K562 (cell line): Measurements from ENCODE around the gene SPATA2L. TPM values are rescaled to one million over a fixed set of nuclear protein-coding genes. Genes with fewer than 3 reads are reported as not detected.

Experiments
- ATAC-seq: fragments of 200-7000 bp; cut with Tn5 transposase; 3 replicates; pipeline ENCODE4 v1.9.1; 2020; ENCODE audit warnings: moderate library complexity
- BruUV-seq: library from RNA; stranded (reverse); fragments of 400-500 nt; replicated peaks from 2 replicates; lab custom pipeline; 2021; lab: Mats Ljungman, UMichigan
- CTCF ChIA-PET: fragments of 300-600 bp; formaldehyde crosslinking; extraction: SDS; loops from one replicate; lab custom pipeline; 2021; ENCODE audit warnings: low intra/inter-chr PET ratio; lab: Yijun Ruan, JAX
- POLR2A ChIA-PET: fragments of 300-600, 350-650 bp; sonication (Branson Sonifier 250); formaldehyde crosslinking; extraction: SDS; loops from one replicate; lab custom pipeline; 2021; ENCODE audit warnings: antibody characterized with exemption, inconsistent platforms; lab: Yijun Ruan, JAX
- DNase-seq, 4 experiments: peaks; one replicate each; pipeline versions ENCODE4 v3.0.0 to v3.0.0-alpha.2; 2011 to 2018; ENCODE audit warnings: low spot score in 3 of 4, mixed read lengths in 3 of 4; ENCODE audit errors: extremely low read depth in 1 of 4
- FAIRE-seq: peaks from 2 replicates; lab custom pipeline; 2011; peaks lifted over from hg19 to GRCh38; lab: Jason Lieb, UNC
- H2AFZ ChIP-seq: 2 replicates; pipeline ENCODE4 v1.6.0; 2011; ENCODE audit warnings: low read depth, low read length, control low read depth, inconsistent platforms
- H3K27ac ChIP-seq: fragments of 200-600 bp; 3 replicates; pipeline ENCODE4 v1.8.0; 2011; ENCODE audit warnings: low read depth, mild to moderate bottlenecking, control low read depth, inconsistent platforms, low read length, moderate library complexity, mixed read lengths; ENCODE audit errors: extremely low read depth
- H3K27me3 ChIP-seq, 2 experiments: fragments of 300-600 bp in 1 of 2; 2 replicates in 1 of 2; 3 replicates in 1 of 2; pipeline versions ENCODE4 v1.6.0 to v1.8.0; 2011; ENCODE audit warnings: inconsistent platforms in 2 of 2, low read length in 2 of 2, mild to moderate bottlenecking in 1 of 2, mixed read lengths in 1 of 2, moderate library complexity in 1 of 2; ENCODE audit not compliant: control insufficient read depth in 2 of 2, insufficient read depth in 2 of 2
- H3K36me3 ChIP-seq: fragments of 300-600 bp; 3 replicates; pipeline ENCODE4 v1.8.0; 2011; ENCODE audit warnings: mild to moderate bottlenecking, low read length, inconsistent platforms; ENCODE audit not compliant: control insufficient read depth, insufficient read depth
- H3K4me1 ChIP-seq, 2 experiments: fragments of 200-600 bp in 1 of 2; replicated peaks in 1 of 2; 2 replicates in 1 of 2; 3 replicates in 1 of 2; pipeline versions ENCODE4 v1.5.1 to v1.8.0; 2011; ENCODE audit warnings: inconsistent platforms in 2 of 2, low read length in 2 of 2, mild to moderate bottlenecking in 1 of 2, mixed read lengths in 1 of 2, moderate library complexity in 1 of 2; ENCODE audit not compliant: control insufficient read depth in 2 of 2, insufficient read depth in 2 of 2
- H3K4me2 ChIP-seq: 2 replicates; pipeline ENCODE4 v1.6.1; 2011; ENCODE audit warnings: low read length, control low read depth, inconsistent platforms, mixed read lengths; ENCODE audit not compliant: insufficient read depth
- H3K4me3 ChIP-seq: fragments of 200-600 bp; sonication (generic), shearing (Covaris generic); 2 replicates; pipeline ENCODE4 v1.5.1; 2016; ENCODE audit warnings: control low read depth, inconsistent platforms
- H3K79me2 ChIP-seq: fragments of 200-600 bp; 3 replicates; pipeline ENCODE4 v1.8.0; 2011; ENCODE audit warnings: low read length, inconsistent platforms; ENCODE audit not compliant: control insufficient read depth, insufficient read depth
- H3K9ac ChIP-seq, 2 experiments: 2 replicates each; pipeline versions ENCODE4 v1.6.0 to v1.6.1; 2011; ENCODE audit warnings: low read depth in 2 of 2, low read length in 2 of 2, control low read depth in 1 of 2, inconsistent platforms in 1 of 2, mild to moderate bottlenecking in 1 of 2, mixed read lengths in 1 of 2; ENCODE audit not compliant: insufficient read depth in 1 of 2
- H3K9me1 ChIP-seq: one replicate; pipeline ENCODE4 v1.6.0; 2011; ENCODE audit warnings: inconsistent platforms, mild to moderate bottlenecking, low read length, moderate library complexity; ENCODE audit not compliant: control insufficient read depth, insufficient read depth
- H3K9me3 ChIP-seq: replicated peaks from 2 replicates; pipeline ENCODE4 v1.5.1; 2011; ENCODE audit warnings: low read depth, low read length, inconsistent platforms; ENCODE audit not compliant: control insufficient read depth, insufficient read depth
- H4K20me1 ChIP-seq: replicated peaks from 2 replicates; pipeline ENCODE4 v1.6.1; 2011; ENCODE audit warnings: low read length, inconsistent platforms, mixed read lengths; ENCODE audit not compliant: control insufficient read depth, insufficient read depth
- ETS2 ChIP-seq: IDR thresholded peaks from 2 replicates; pipeline ENCODE4 v1.6.1; 2016; ENCODE audit warnings: borderline replicate concordance, missing genetic modification characterization, mild to moderate bottlenecking, moderate library complexity, missing compliant biosample characterization; ENCODE audit not compliant: poor library complexity, severe bottlenecking
- FOXJ2 ChIP-seq: fragments of 200-800 bp; sonication (Bioruptor generic); IDR thresholded peaks from 2 replicates; pipeline ENCODE4 v1.6.1; 2016; ENCODE audit warnings: missing genetic modification characterization, missing compliant biosample characterization
- MXI1 ChIP-seq: IDR thresholded peaks from 2 replicates; pipeline ENCODE4 v1.6.1; 2011; ENCODE audit warnings: low read depth, mild to moderate bottlenecking, improper control_type of control experiment, low read length
- POLR2G ChIP-seq: fragments of 200-400 bp; formaldehyde crosslinking; IDR thresholded peaks from 2 replicates; pipeline ENCODE4 v1.6.1; 2017; ENCODE audit warnings: low read depth, mild to moderate bottlenecking, antibody characterized with exemption, low read length, moderate library complexity
- WGBS: fragments of 100-300 bp; shearing (Covaris generic); methylation state at CpG from one replicate; pipeline ENCODE4 v1.1.6; 2016; ENCODE audit warnings: low coverage, mixed read lengths; ENCODE audit not compliant: insufficient coverage; ENCODE audit errors: missing lambda C conversion rate; 5-methylcytosine and 5-hydroxymethylcytosine counted together
- in situ Hi-C: fragments of 300-500 bp; cut with MboI; formaldehyde crosslinking; loops from 4 replicates; pipeline ENCODE4 v1.15.0; 2018; ENCODE audit warnings: inconsistent platforms, mixed read lengths
- intact Hi-C: fragments of 100-400 bp; cut with micrococcal nuclease; formaldehyde crosslinking; loops from 2 replicates; pipeline ENCODE4 v1.14.2; 2022
- polyA plus RNA-seq, 8 experiments: library from polyadenylated mRNA; depleted of rRNA in 4 of 8; stranded (reverse) in 5 of 8; unstranded in 3 of 8; fragments of >200 nt; fragmentation: Nextera tagmentation in 2 of 8; fragmentation: Illumina TruSeq in 1 of 8; extraction: Ambion mirVana in 2 of 8; extraction: Trizol in 1 of 8; gene quantifications; 2 replicates each; pipeline versions ENCODE4 v1.2.1 to v1.2.3, GENCODE V29; 2011 to 2014; ENCODE audit warnings: inconsistent platforms in 1 of 8, missing spikeins in 1 of 8
- total RNA-seq, 7 experiments: library from RNA; depleted of rRNA in 6 of 7; stranded (reverse); fragments of >200 nt in 6 of 7; fragmentation: Illumina TruSeq in 2 of 7; extraction: Trizol in 2 of 7; gene quantifications; 2 replicates each; pipeline versions ENCODE4 v1.2.1 to v1.2.3, GENCODE V29; 2011 to 2021; ENCODE audit warnings: low replicate concordance in 1 of 7
- TF ChIP-seq, protein P1 (sequence below): fragments of 450-650 bp; conservative IDR thresholded peaks from 2 replicates; pipeline ENCODE4 v1.6.1; 2016; ENCODE audit warnings: missing genetic modification characterization, low read depth, mild to moderate bottlenecking, missing compliant biosample characterization, moderate library complexity
- TF ChIP-seq, protein P2 (sequence below): fragments of 450-650 bp; IDR thresholded peaks from 2 replicates; pipeline ENCODE4 v1.7.0; 2016; ENCODE audit warnings: borderline replicate concordance
- TF ChIP-seq, protein P3 (sequence below), 2 experiments: fragments of 250-450 bp in 1 of 2; fragments of 450-650 bp in 1 of 2; sonication (Bioruptor Pico) in 1 of 2; IDR thresholded peaks; 2 replicates each; pipeline versions ENCODE4 v1.6.1 to v1.8.0; 2016 to 2021; ENCODE audit warnings: mild to moderate bottlenecking in 2 of 2, moderate library complexity in 2 of 2, missing compliant biosample characterization in 1 of 2, missing genetic modification characterization in 1 of 2
- TF ChIP-seq, protein P4 (sequence below): fragments of 250-450 bp; sonication (Bioruptor Pico); IDR thresholded peaks from 2 replicates; pipeline ENCODE4 v1.8.0; 2021; ENCODE audit warnings: moderate library complexity, mild to moderate bottlenecking, inconsistent platforms

Gene SPATA2L
- total and polyA plus RNA-seq, 9 of the 15 experiments (the other 6 are each of a cell fraction or from before 2014, with no cell fraction given), result 0.13 to 19.2 (median 4.8) TPM; not detected in 1

DNA sequence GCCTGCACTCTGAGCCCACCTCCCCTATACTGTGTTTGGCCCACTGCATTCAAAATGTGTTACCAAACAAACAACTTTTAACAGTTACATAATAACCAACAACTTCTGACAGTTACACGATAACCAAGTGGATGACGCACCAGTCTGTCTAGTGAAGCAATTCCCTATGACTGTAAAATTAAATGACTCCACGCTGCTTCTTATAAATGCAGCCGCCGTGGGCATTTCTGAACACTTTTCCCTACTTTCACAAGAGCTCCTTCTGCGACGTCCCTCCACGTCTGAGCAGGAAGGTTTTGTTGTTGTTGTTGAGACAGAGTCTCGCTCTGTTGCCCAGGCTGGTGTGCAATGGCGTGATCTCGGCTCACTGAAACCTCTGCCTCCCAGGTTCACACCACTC is 47.4 kb upstream of the SPATA2L start:
- H3K4me3 ChIP-seq, result no peak overlapping the region
- no peak for DNase-seq
- no TSS peak for BruUV-seq
- H4K20me1 ChIP-seq, result no peaks in the 10 kb centered on the region
- H3K27me3 ChIP-seq, result no peaks in the 10 kb centered on the region
- H3K4me1 ChIP-seq, result no peaks in the 10 kb centered on the region; a peak in 1 of 5 replicates
- no peak overlapping the region for H2AFZ ChIP-seq
- POLR2A ChIA-PET, result interaction anchor here (0.7 to 0.8 kb wide), 3 partner anchors 10 to 970 kb away, joined by 3 to 6 read pairs (median 3); no protein-coding TSS in a partner anchor
- CTCF ChIA-PET, result no interaction called here
- WGBS, result 94% methylated on average over 11 of the region's 11 CpGs
- FAIRE-seq, result no peak
- H3K9me1 ChIP-seq, result no peaks in the 10 kb centered on the region
- intact Hi-C loops (no loop called here), in situ Hi-C loops (no loop called here)
- no peak overlapping the region for H3K9ac ChIP-seq
- H3K36me3 ChIP-seq, result peaks cover 85% of the 10 kb centered on the region
- H3K4me2 ChIP-seq, result no peak overlapping the region
- H3K9me3 ChIP-seq, result no peaks in the 10 kb centered on the region
- TF ChIP-seq, protein P1, sequence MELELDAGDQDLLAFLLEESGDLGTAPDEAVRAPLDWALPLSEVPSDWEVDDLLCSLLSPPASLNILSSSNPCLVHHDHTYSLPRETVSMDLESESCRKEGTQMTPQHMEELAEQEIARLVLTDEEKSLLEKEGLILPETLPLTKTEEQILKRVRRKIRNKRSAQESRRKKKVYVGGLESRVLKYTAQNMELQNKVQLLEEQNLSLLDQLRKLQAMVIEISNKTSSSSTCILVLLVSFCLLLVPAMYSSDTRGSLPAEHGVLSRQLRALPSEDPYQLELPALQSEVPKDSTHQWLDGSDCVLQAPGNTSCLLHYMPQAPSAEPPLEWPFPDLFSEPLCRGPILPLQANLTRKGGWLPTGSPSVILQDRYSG (tag), result no peak
- TF ChIP-seq FOXJ2 (tag), result no peak
- TF ChIP-seq MXI1, result no peak
- no peak for TF ChIP-seq POLR2G
- TF ChIP-seq, protein P2, sequence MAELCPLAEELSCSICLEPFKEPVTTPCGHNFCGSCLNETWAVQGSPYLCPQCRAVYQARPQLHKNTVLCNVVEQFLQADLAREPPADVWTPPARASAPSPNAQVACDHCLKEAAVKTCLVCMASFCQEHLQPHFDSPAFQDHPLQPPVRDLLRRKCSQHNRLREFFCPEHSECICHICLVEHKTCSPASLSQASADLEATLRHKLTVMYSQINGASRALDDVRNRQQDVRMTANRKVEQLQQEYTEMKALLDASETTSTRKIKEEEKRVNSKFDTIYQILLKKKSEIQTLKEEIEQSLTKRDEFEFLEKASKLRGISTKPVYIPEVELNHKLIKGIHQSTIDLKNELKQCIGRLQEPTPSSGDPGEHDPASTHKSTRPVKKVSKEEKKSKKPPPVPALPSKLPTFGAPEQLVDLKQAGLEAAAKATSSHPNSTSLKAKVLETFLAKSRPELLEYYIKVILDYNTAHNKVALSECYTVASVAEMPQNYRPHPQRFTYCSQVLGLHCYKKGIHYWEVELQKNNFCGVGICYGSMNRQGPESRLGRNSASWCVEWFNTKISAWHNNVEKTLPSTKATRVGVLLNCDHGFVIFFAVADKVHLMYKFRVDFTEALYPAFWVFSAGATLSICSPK, result no peak
- TF ChIP-seq, protein P3, sequence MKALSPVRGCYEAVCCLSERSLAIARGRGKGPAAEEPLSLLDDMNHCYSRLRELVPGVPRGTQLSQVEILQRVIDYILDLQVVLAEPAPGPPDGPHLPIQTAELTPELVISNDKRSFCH (CRISPR knock-in tag; IDR thresholded peaks at IDR 0.05), result no peak
- TF ChIP-seq, protein P3 (tag; IDR thresholded peaks at IDR 0.05), result no peak
- TF ChIP-seq, protein P4, sequence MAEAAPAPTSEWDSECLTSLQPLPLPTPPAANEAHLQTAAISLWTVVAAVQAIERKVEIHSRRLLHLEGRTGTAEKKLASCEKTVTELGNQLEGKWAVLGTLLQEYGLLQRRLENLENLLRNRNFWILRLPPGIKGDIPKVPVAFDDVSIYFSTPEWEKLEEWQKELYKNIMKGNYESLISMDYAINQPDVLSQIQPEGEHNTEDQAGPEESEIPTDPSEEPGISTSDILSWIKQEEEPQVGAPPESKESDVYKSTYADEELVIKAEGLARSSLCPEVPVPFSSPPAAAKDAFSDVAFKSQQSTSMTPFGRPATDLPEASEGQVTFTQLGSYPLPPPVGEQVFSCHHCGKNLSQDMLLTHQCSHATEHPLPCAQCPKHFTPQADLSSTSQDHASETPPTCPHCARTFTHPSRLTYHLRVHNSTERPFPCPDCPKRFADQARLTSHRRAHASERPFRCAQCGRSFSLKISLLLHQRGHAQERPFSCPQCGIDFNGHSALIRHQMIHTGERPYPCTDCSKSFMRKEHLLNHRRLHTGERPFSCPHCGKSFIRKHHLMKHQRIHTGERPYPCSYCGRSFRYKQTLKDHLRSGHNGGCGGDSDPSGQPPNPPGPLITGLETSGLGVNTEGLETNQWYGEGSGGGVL (CRISPR knock-in tag), result no peak
- TF ChIP-seq ETS2, result no peak
- H3K79me2 ChIP-seq, result no peaks in the 10 kb centered on the region; the same call in 2 of the 3 replicates
- no peak overlapping the region for H3K27ac ChIP-seq
- no peak for ATAC-seq
